Tibial nerve (tissue), 4 donors: Measurements from ENCODE around the gene SPPL2B.

Source experiments
- CTCF ChIP-seq, 5 experiments: fragments of 200-600 bp in 3 of 5; fragments of 450-650 bp in 2 of 5; sonication (generic) in 3 of 5; IDR thresholded peaks; one replicate each; pipeline ENCODE4 v1.5.1; 2016 to 2019; ENCODE audit warnings: antibody characterized with exemption in 5 of 5, mild to moderate bottlenecking in 3 of 5, moderate library complexity in 2 of 5
- EP300 ChIP-seq, 2 donors: sonication (generic); formaldehyde crosslinking; IDR thresholded peaks; one replicate each; pipeline ENCODE4 v1.6.1; 2017; ENCODE audit warnings: antibody characterized with exemption in 2 of 2, mild to moderate bottlenecking in 1 of 2
- POLR2A ChIP-seq, 2 donors: fragments of 450-650 bp; IDR thresholded peaks; one replicate each; pipeline ENCODE4 v1.6.1; 2017; ENCODE audit warnings: antibody characterized with exemption in 2 of 2, mild to moderate bottlenecking in 2 of 2, moderate library complexity in 2 of 2

DNA sequence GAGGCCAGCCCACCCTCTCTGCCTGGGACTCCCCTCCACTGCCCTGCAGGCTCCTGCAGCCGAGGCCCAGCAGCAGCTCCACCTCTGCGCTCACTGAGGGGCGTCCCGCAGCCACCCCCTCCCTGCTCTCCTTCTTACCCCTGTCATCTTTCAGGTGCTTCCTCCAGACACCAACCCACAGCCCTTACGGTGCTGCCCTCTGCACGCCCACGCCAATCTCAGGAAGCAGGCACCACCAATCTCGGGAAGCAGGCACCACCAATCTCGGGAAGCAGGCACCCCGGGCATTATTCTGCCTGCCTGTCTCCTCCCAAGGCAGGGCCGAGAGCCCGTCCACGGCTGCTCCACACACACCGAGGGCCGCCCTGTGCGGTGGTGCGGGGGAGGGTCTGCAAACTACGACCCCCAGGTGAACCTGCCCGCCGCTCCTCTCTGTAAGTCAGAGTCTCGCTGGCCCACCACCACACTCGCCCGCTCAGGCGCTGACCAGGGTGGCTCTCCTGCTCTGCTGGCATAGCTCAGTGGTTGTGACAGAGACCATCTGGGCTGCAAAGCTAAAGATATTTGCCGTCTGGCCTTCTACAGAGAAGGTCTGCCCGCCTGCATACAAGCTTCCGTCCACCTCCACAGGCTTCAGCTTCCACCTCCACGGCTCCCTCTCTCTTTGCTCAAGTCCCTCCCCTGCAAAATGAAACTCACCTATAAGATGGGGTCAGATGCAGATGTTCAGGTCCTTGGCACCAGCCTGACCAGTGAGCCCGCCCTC lies 3.0 kb upstream of the SPPL2B start:
- TF ChIP-seq POLR2A (IDR thresholded peaks at IDR 0.05) (no peak), EP300 (IDR thresholded peaks at IDR 0.05) (no peak), CTCF (IDR thresholded peaks at IDR 0.05) (no peak)
